IMR-90 (cell line): ENCODE measurements around the gene EOLA2. TPM values are rescaled to one million over a fixed set of nuclear protein-coding genes. Genes with fewer than 3 reads are reported as not detected.
"Not testable (repeated sequence)": the region's sequence is repeated elsewhere in the genome, so short reads cannot be mapped to it uniquely, and the experiment has no call there.

Experiments
- ATAC-seq: fragments of 200-7000 bp; cut with Tn5 transposase; 2 replicates; pipeline ENCODE4 v1.9.1; 2020; ENCODE audit warnings: low read depth, mild to moderate bottlenecking, moderate library complexity
- BruUV-seq: library from RNA; stranded (reverse); fragments of 400-500 nt; replicated peaks from 2 replicates; lab custom pipeline; 2021; lab: Mats Ljungman, UMichigan
- CTCF ChIA-PET: fragments of 300-600 bp; formaldehyde crosslinking; extraction: SDS; loops from one replicate; lab custom pipeline; 2021; ENCODE audit warnings: antibody characterized with exemption; lab: Yijun Ruan, JAX
- POLR2A ChIA-PET: fragments of 300-600 bp; sonication (Branson Sonifier 250); formaldehyde crosslinking; loops from one replicate; lab custom pipeline; 2022; ENCODE audit warnings: antibody characterized with exemption; ENCODE audit not compliant: unreplicated experiment; lab: Charles Lee
- DNase-seq: peaks from one replicate; pipeline ENCODE4 v3.0.0; 2013
- H2AFZ ChIP-seq: replicated peaks from 2 replicates; pipeline ENCODE3; 2013; ENCODE audit warnings: low read length, mild to moderate bottlenecking; ENCODE audit not compliant: poor library complexity
- H2AK5ac ChIP-seq: 2 replicates; pipeline ENCODE4 v1.6.1; 2013; ENCODE audit warnings: low read depth, low read length, inconsistent platforms
- H2AK9ac ChIP-seq: replicated peaks from 2 replicates; pipeline ENCODE3; 2013; ENCODE audit warnings: mild to moderate bottlenecking, low read depth, low read length, moderate library complexity; ENCODE audit not compliant: poor library complexity
- H2BK120ac ChIP-seq: 2 replicates; pipeline ENCODE4 v1.6.1; 2013; ENCODE audit warnings: low read depth, low read length, inconsistent platforms
- H2BK15ac ChIP-seq: 3 replicates; pipeline ENCODE4 v1.6.1; 2013; ENCODE audit warnings: low read depth, low read length, inconsistent platforms
- H2BK20ac ChIP-seq: 2 replicates; pipeline ENCODE4 v1.6.1; 2013; ENCODE audit warnings: low read depth, mild to moderate bottlenecking, inconsistent platforms, low read length, moderate library complexity
- H2BK5ac ChIP-seq: 2 replicates; pipeline ENCODE4 v1.6.1; 2013; ENCODE audit warnings: mild to moderate bottlenecking, low read depth, low read length, inconsistent platforms; ENCODE audit not compliant: poor library complexity, severe bottlenecking
- H3K14ac ChIP-seq: replicated peaks from 2 replicates; pipeline ENCODE4 v1.6.1; 2013; ENCODE audit warnings: low read depth, low read length, inconsistent platforms
- H3K18ac ChIP-seq: 2 replicates; pipeline ENCODE4 v1.6.1; 2013; ENCODE audit warnings: low read depth, low read length, control low read depth
- H3K23ac ChIP-seq: 2 replicates; pipeline ENCODE4 v1.6.1; 2013; ENCODE audit warnings: low read depth, low read length, inconsistent platforms
- H3K27ac ChIP-seq: 2 replicates; pipeline ENCODE4 v1.5.1; 2013; ENCODE audit warnings: mild to moderate bottlenecking, control low read depth, low read length; ENCODE audit not compliant: insufficient read depth
- H3K27me3 ChIP-seq: 2 replicates; pipeline ENCODE4 v1.6.1; 2013; ENCODE audit warnings: low read length; ENCODE audit not compliant: control insufficient read depth, insufficient read depth
- H3K36me3 ChIP-seq: 2 replicates; pipeline ENCODE4 v1.6.1; 2013; ENCODE audit warnings: low read length, mixed read lengths; ENCODE audit not compliant: control insufficient read depth, insufficient read depth
- H3K4ac ChIP-seq: 2 replicates; pipeline ENCODE4 v1.6.1; 2013; ENCODE audit warnings: low read depth, low read length, inconsistent platforms
- H3K4me1 ChIP-seq: 2 replicates; pipeline ENCODE4 v1.6.1; 2013; ENCODE audit warnings: low read length, mixed read lengths; ENCODE audit not compliant: control insufficient read depth, insufficient read depth
- H3K4me2 ChIP-seq: 2 replicates; pipeline ENCODE4 v1.6.1; 2013; ENCODE audit warnings: low read depth, mild to moderate bottlenecking, control low read depth, low read length, moderate library complexity
- H3K4me3 ChIP-seq: 2 replicates; pipeline ENCODE4 v1.5.1; 2013; ENCODE audit warnings: low read depth, mild to moderate bottlenecking, control low read depth, low read length, moderate library complexity; ENCODE audit not compliant: insufficient read depth
- H3K56ac ChIP-seq: 2 replicates; pipeline ENCODE4 v1.6.1; 2013; ENCODE audit warnings: low read length, inconsistent platforms; ENCODE audit not compliant: insufficient read depth; ENCODE audit errors: extremely low read depth
- H3K79me1 ChIP-seq, 2 experiments: 2 replicates each; pipeline ENCODE4 v1.6.1; 2013; ENCODE audit warnings: low read length in 2 of 2, inconsistent platforms in 1 of 2, low read depth in 1 of 2
- H3K9ac ChIP-seq: 2 replicates; pipeline ENCODE4 v1.6.1; 2013; ENCODE audit warnings: low read depth, low read length, control low read depth
- H3K9me1 ChIP-seq: 2 replicates; pipeline ENCODE4 v1.6.1; 2013; ENCODE audit warnings: low read length, inconsistent platforms; ENCODE audit not compliant: insufficient read depth
- H3K9me3 ChIP-seq: 2 replicates; pipeline ENCODE4 v1.6.1; 2013; ENCODE audit warnings: low read length; ENCODE audit not compliant: control insufficient read depth, insufficient read depth
- H4K20me1 ChIP-seq: 2 replicates; pipeline ENCODE4 v1.6.1; 2013; ENCODE audit warnings: low read length, inconsistent platforms; ENCODE audit not compliant: insufficient read depth
- H4K5ac ChIP-seq: 2 replicates; pipeline ENCODE4 v1.6.1; 2013; ENCODE audit warnings: mild to moderate bottlenecking, low read depth, low read length, control low read depth
- H4K8ac ChIP-seq, 2 experiments: 2 replicates each; pipeline ENCODE4 v1.6.1; 2013; ENCODE audit warnings: low read depth in 2 of 2, low read length in 2 of 2, control low read depth in 1 of 2, inconsistent platforms in 1 of 2
- H4K91ac ChIP-seq: 2 replicates; pipeline ENCODE4 v1.6.1; 2013; ENCODE audit warnings: low read depth, low read length, inconsistent platforms; ENCODE audit not compliant: insufficient read depth
- CHD1 ChIP-seq: IDR thresholded peaks from 2 replicates; pipeline ENCODE4 v1.6.1; 2012; ENCODE audit warnings: low read depth, low read length, improper control_type of control experiment
- MAZ ChIP-seq: IDR thresholded peaks from 2 replicates; pipeline ENCODE4 v1.6.1; 2012; ENCODE audit warnings: low read depth, mild to moderate bottlenecking, low read length, improper control_type of control experiment, moderate library complexity, borderline replicate concordance
- POLR2A ChIP-seq: IDR thresholded peaks from 2 replicates; pipeline ENCODE4 v1.6.1; 2012; ENCODE audit warnings: mild to moderate bottlenecking, low read depth, low read length
- RAD21 ChIP-seq: IDR thresholded peaks from 2 replicates; pipeline ENCODE4 v1.6.1; 2012; ENCODE audit warnings: low read length, improper control_type of control experiment
- USF2 ChIP-seq: fragments of 150-350 bp; IDR thresholded peaks from 2 replicates; pipeline ENCODE4 v1.6.1; 2017; ENCODE audit warnings: mild to moderate bottlenecking, antibody characterized with exemption, low read length, low read depth
- WGBS, 2 experiments: methylation state at CpG; one replicate each; pipeline versions ENCODE4 v1.1.5 to v1.1.7; 2013; ENCODE audit warnings: missing lambda C conversion rate in 2 of 2; ENCODE audit not compliant: insufficient read length in 1 of 2; ENCODE audit errors: extremely low coverage in 2 of 2; 5-methylcytosine and 5-hydroxymethylcytosine counted together
- dilution Hi-C: fragments of 300-500 bp; cut with HindIII; formaldehyde crosslinking; loops from one replicate; pipeline ENCODE4 v1.14.3; 2018; ENCODE audit warnings: low sequenced_read_pairs; ENCODE audit not compliant: unreplicated experiment
- in situ Hi-C: fragments of 300-500 bp; cut with MboI; formaldehyde crosslinking; loops from 3 replicates; pipeline ENCODE4 v1.14.3; 2019; ENCODE audit warnings: low sequenced_read_pairs, inconsistent platforms, mixed read lengths
- intact Hi-C: fragments of 100-400 bp; cut with micrococcal nuclease; formaldehyde crosslinking; loops from 2 replicates; pipeline ENCODE4 v1.10.0; 2022
- polyA plus RNA-seq, 3 experiments: library from polyadenylated mRNA; depleted of rRNA; stranded (reverse); fragments of >200 nt; gene quantifications; 2 replicates each; pipeline ENCODE4 v1.2.3, GENCODE V29; 2012; ENCODE audit warnings: low replicate concordance in 1 of 3
- total RNA-seq: library from RNA; depleted of rRNA; stranded (reverse); fragments of >200 nt; gene quantifications from 2 replicates; pipeline ENCODE4 v1.2.3, GENCODE V29; 2012

The EOLA2 gene
- total and polyA plus RNA-seq, 2 of the 4 experiments (the other 2 are of a cell fraction) = 23.7 to 46.5 TPM

GRCh38 chrX:149937871-149938426 is 342 bp downstream of the EOLA2 start:
- Histone ChIP-seq H2BK15ac (no peak overlapping the region), H3K36me3 (peaks cover 7% of the 10 kb centered on the region; the same call in 1 of the 2 replicates), H3K79me1 (no peaks in the 10 kb centered on the region; a peak in 1 of 4 replicates), H4K8ac (peak overlapping the region in 1 of 2 experiments; percentile 67; a peak in 1 of 4 replicates), H2AFZ (peak overlapping the region; percentile 90), H3K4ac (peak overlapping the region; percentile 82), H2AK9ac (peak overlapping the region; percentile 94), H3K27ac (peak overlapping the region; percentile 78), H2BK5ac (peak overlapping the region; percentile 67), H4K91ac (no peak overlapping the region), H2BK20ac (no peak overlapping the region), H3K4me2 (peak overlapping the region; percentile 91), H4K5ac (no peak overlapping the region), H3K9me1 (no peaks in the 10 kb centered on the region), H3K27me3 (no peaks in the 10 kb centered on the region), H3K4me1 (no peaks in the 10 kb centered on the region), H3K14ac (0 out of 2 replicates have a peak overlapping the region, but pooled peaks have one; percentile 67), H3K4me3 (peak overlapping the region; percentile 82), H3K9me3 (no peaks in the 10 kb centered on the region), H2BK120ac (no peak overlapping the region), H3K56ac (0 out of 2 replicates have a peak overlapping the region, but pooled peaks have one; percentile 18), H2AK5ac (peak overlapping the region; percentile 68), H3K18ac (no peak overlapping the region), H4K20me1 (no peaks in the 10 kb centered on the region), H3K9ac (peak overlapping the region; percentile 73), H3K23ac (0 out of 2 replicates have a peak overlapping the region, but pooled peaks have one; percentile 24)
- TSS peak; percentile 69 for BruUV-seq
- TF ChIP-seq RAD21 (no peak), CHD1 (0 out of 2 replicates have a peak, but pooled peaks have one; percentile 51), POLR2A (peak; percentile 89), MAZ (no peak), USF2 (no peak)
- ATAC-seq (no peak), DNase-seq (peak; percentile 0)
- in situ Hi-C loops (no loop called here), dilution Hi-C loops (no loop called here), intact Hi-C loops (loop anchor here (10.0 kb wide), 1 partner anchor 1047 kb away; the partner anchor contains the start of gene HMGB3)
- 54% methylated on average over 30 of the region's 46 CpGs; no CpG with 5 or more reads in 1 of the 2 experiments for WGBS, 2 experiments
- POLR2A ChIA-PET = no interaction called here
- CTCF ChIA-PET = interaction anchor here (1.1 kb wide), 1 partner anchor 34 kb away, joined by 3 read pairs; no protein-coding TSS in a partner anchor

- Histone ChIP-seq H3K9ac (peak overlapping the region; percentile 73), H3K4me3 (peak overlapping the region; percentile 82), H2AFZ (peak overlapping the region; percentile 90), H3K27ac (peak overlapping the region; percentile 78), H3K56ac (peak overlapping the region; percentile 4; the same call in 1 of the 2 replicates), H2AK5ac (peak overlapping the region; percentile 1; the same call in 1 of the 2 replicates), H3K4me2 (peak overlapping the region; percentile 91), H3K23ac (0 out of 2 replicates have a peak overlapping the region, but pooled peaks have one; percentile 24), H3K4ac (peak overlapping the region; percentile 64; the same call in 1 of the 2 replicates)
- H4K5ac ChIP-seq, H3K9me3 ChIP-seq, H4K8ac ChIP-seq, dilution Hi-C loops, H2BK20ac ChIP-seq, H3K9me1 ChIP-seq, ATAC-seq, H3K36me3 ChIP-seq, H4K20me1 ChIP-seq, H3K18ac ChIP-seq, H3K27me3 ChIP-seq, H3K4me1 ChIP-seq, H2AK9ac ChIP-seq, POLR2A ChIA-PET, H4K91ac ChIP-seq, H3K14ac ChIP-seq, H2BK5ac ChIP-seq, H2BK15ac ChIP-seq, H2BK120ac ChIP-seq, BruUV-seq, H3K79me1 ChIP-seq, in situ Hi-C loops: not testable (repeated sequence)
- CTCF ChIA-PET = interaction anchor here (0.5 kb wide), 1 partner anchor 13 kb away, joined by 5 read pairs; no protein-coding TSS in a partner anchor
- DNase-seq = peak; percentile 2
- intact Hi-C loops = loop anchor here (10.0 kb wide), 1 partner anchor 1047 kb away; the partner anchor contains the start of gene HMGB3
- 50% methylated on average over 2 of the region's 5 CpGs; no CpG with 5 or more reads in 1 of the 2 experiments for WGBS, 2 experiments
Observed at GRCh38 chrX:149937328-149937727, 963 bp downstream of the EOLA2 start.
